ENCODE data around the gene METTL6.
"Not testable (repeated sequence)": the region's sequence is repeated elsewhere in the genome, so short reads cannot be mapped to it uniquely, and the experiment has no call there.

METTL6 gene

DNA sequence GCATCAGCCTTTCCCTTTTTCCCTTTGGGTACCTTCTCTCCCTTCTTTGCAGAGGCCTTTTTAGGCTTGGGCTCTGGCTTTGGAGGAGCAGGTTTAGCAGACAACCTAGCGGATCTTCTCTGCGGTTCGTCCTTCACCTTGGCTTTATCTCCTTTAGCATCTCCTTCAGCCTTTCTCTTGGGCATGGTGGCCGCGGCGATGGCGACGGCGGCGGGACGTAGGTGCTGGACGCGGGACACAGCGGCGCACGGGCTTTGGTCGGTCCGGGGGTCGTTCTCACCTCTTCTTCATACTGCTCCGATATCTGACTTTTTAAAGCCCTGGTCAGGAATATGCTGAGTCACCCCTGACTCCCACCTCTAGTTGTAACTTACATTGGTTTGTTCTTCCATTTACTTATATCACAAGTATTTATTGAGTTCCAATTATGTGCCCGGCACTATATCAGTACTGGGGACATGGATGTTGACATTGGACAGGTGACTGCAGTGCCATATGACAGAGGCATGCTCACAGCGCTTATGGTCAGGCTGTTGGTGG is 51.8 kb downstream of the METTL6 start:
- no peak overlapping the region for H3K4me3 ChIP-seq (ENCODE audit: control insufficient read depth, low read depth, low read length)
- DNase-seq (ENCODE audit: low read depth) = no peak
- no peak for TF ChIP-seq CTCF (conservative IDR thresholded peaks at IDR 0.05; ENCODE audit: control insufficient read depth, insufficient read depth, low read depth, low read length)

DNA sequence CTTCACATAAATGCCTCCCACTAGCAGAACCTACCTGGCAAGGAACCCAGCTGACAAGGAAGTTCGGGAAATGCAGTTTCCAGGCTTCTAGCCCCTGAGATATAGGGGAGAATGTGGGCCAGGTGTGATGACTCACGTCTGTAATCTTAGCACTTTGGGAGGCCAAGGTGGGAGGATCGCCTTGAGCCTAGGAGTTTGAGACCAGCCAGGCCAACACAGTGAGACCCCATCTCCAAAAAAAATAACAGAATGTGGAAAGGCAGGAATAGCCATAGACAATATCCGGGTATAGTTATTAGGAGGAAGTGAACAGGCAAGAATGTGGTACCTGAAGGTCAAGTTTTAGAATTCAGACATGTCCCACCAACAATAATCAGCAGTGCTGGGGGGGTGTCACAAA is 54.4 kb downstream of the METTL6 start:
- TF ChIP-seq CTCF (conservative IDR thresholded peaks at IDR 0.05; ENCODE audit: control insufficient read depth, insufficient read depth, low read depth, low read length) = no peak
- DNase-seq (ENCODE audit: low read depth) = no peak
- no peak overlapping the region for H3K4me3 ChIP-seq (ENCODE audit: control insufficient read depth, low read depth, low read length)

GRCh38 chr3:15368561-15369135 is 58.7 kb downstream of the METTL6 start:
- H3K4me3 ChIP-seq (ENCODE audit: control insufficient read depth, low read depth, low read length) = no peak overlapping the region
- no peak for TF ChIP-seq CTCF (conservative IDR thresholded peaks at IDR 0.05; ENCODE audit: control insufficient read depth, insufficient read depth, low read depth, low read length)
- no peak for DNase-seq (ENCODE audit: low read depth)

- no peak overlapping the region for H3K4me3 ChIP-seq (ENCODE audit: control insufficient read depth, low read depth, low read length)
- no peak for TF ChIP-seq CTCF (conservative IDR thresholded peaks at IDR 0.05; ENCODE audit: control insufficient read depth, insufficient read depth, low read depth, low read length)
- DNase-seq (ENCODE audit: low read depth) = no peak
Measured at GRCh38 chr3:15367059-15367458, 60.3 kb downstream of the METTL6 start.

GRCh38 chr3:15364078-15364477 is 63.3 kb downstream of the METTL6 start:
- peak; percentile 6 for DNase-seq (ENCODE audit: low read depth)
- H3K4me3 ChIP-seq (ENCODE audit: control insufficient read depth, low read depth, low read length) = not testable (repeated sequence)

- DNase-seq (ENCODE audit: low read depth) = peak; percentile 77
- no peak overlapping the region for H3K4me3 ChIP-seq (ENCODE audit: control insufficient read depth, low read depth, low read length)
- no peak for TF ChIP-seq CTCF (conservative IDR thresholded peaks at IDR 0.05; ENCODE audit: control insufficient read depth, insufficient read depth, low read depth, low read length)
Measured at GRCh38 chr3:15361494-15362214, 65.7 kb downstream of the METTL6 start.

DNA sequence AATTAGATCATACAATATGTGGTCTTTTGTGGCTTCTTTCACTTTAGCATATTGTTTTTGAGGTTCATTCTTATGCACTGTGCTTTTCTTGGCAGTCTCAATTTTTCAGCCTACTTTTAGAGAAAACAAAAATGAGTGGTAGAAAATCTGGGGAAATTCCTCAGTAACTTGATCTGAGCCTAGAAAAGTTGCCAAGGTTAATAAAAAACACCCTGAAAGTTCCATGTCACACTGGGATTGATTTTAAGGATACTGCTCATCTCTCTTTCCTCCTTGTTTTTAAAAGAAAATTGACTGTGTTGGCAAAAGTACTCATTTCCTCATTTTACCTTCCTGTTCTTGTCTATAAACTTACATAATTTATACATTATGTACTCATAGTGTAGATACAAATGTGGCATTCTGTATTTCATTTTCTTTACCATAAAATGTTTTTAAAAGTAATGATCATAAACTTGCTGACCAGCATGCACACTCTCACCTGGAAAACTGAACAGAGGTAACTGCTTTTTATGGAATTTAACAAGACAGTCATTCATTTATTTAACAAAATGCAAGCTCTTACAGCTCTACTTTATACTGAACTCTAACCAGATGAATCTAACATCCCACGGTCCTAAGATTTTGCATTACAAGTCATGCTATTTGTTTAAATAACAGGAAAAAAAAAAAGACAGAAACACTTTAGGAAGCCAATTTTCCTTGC is 66.4 kb downstream of the METTL6 start:
- H3K4me3 ChIP-seq (ENCODE audit: control insufficient read depth, low read depth, low read length) = no peak overlapping the region
- peak; percentile 83 for DNase-seq (ENCODE audit: low read depth)
- no peak for TF ChIP-seq CTCF (conservative IDR thresholded peaks at IDR 0.05; ENCODE audit: control insufficient read depth, insufficient read depth, low read depth, low read length)
